HepG2 (cell line): ENCODE results near the gene DCAKD. TPM values are rescaled to one million over a fixed set of nuclear protein-coding genes. Genes with fewer than 3 reads are reported as not detected.

Source experiments
- ATAC-seq: fragments of 200-7000 bp; cut with Tn5 transposase; 3 replicates; pipeline ENCODE4 v1.9.1; 2020; ENCODE audit warnings: mild to moderate bottlenecking, moderate library complexity
- BruUV-seq: library from RNA; stranded (reverse); fragments of 400-500 nt; replicated peaks from 2 replicates; lab custom pipeline; 2021; lab: Mats Ljungman, UMichigan
- CTCF ChIA-PET: fragments of 300-600 bp; formaldehyde crosslinking; extraction: SDS; loops from one replicate; lab custom pipeline; 2021; ENCODE audit warnings: low total read pairs, inconsistent platforms, low intra/inter-chr PET ratio; lab: Yijun Ruan, JAX
- POLR2A ChIA-PET: fragments of 350-600 bp; sonication (Branson Sonifier 250); formaldehyde crosslinking; loops from one replicate; lab custom pipeline; 2020; ENCODE audit warnings: antibody characterized with exemption, inconsistent platforms; lab: Yijun Ruan, JAX
- DNase-seq: peaks from one replicate; pipeline ENCODE4 v3.0.0-alpha.2; 2015; ENCODE audit warnings: low spot score
- FAIRE-seq: peaks from 3 replicates; lab custom pipeline; 2011; peaks lifted over from hg19 to GRCh38; lab: Jason Lieb, UNC
- H2AFZ ChIP-seq: one replicate; pipeline ENCODE4 v1.6.1; 2011; ENCODE audit warnings: low read length, inconsistent platforms
- H3K27ac ChIP-seq: fragments of 300-600 bp; 3 replicates; pipeline ENCODE4 v1.8.0; 2011; ENCODE audit warnings: mixed run types, mild to moderate bottlenecking, mixed read lengths, low read length, inconsistent platforms; ENCODE audit not compliant: insufficient read depth; ENCODE audit errors: extremely low read length
- H3K27me3 ChIP-seq, 2 experiments: fragments of 200-600 bp in 1 of 2; 2 replicates in 1 of 2; 3 replicates in 1 of 2; pipeline versions ENCODE4 v1.6.0 to v1.8.0; 2011; ENCODE audit warnings: low read length in 2 of 2, mild to moderate bottlenecking in 2 of 2, moderate library complexity in 2 of 2, inconsistent platforms in 1 of 2; ENCODE audit not compliant: insufficient read depth in 2 of 2, control insufficient read depth in 1 of 2
- H3K36me3 ChIP-seq, 2 experiments: fragments of 200-600 bp in 1 of 2; replicated peaks in 1 of 2; 2 replicates in 1 of 2; 3 replicates in 1 of 2; pipeline versions ENCODE4 v1.5.1 to v1.8.0; 2011; ENCODE audit warnings: low read length in 2 of 2, inconsistent platforms in 1 of 2; ENCODE audit not compliant: insufficient read depth in 2 of 2, control insufficient read depth in 1 of 2
- H3K4me1 ChIP-seq: 2 replicates; pipeline ENCODE4 v1.5.1; 2012; ENCODE audit warnings: low read length, inconsistent platforms; ENCODE audit not compliant: insufficient read depth
- H3K4me2 ChIP-seq: 2 replicates; pipeline ENCODE4 v1.6.0; 2011; ENCODE audit warnings: low read depth, low read length, inconsistent platforms
- H3K4me3 ChIP-seq, 3 experiments: fragments of 200-600 bp in 1 of 3; sonication (generic), shearing (Covaris generic) in 1 of 3; replicated peaks in 1 of 3; 2 replicates each; pipeline ENCODE4 v1.5.1; 2011 to 2016; ENCODE audit warnings: low read length in 3 of 3, inconsistent platforms in 2 of 3, low read depth in 2 of 3, mild to moderate bottlenecking in 2 of 3, control low read depth in 1 of 3, mixed read lengths in 1 of 3; ENCODE audit not compliant: insufficient read depth in 1 of 3
- H3K79me2 ChIP-seq: one replicate; pipeline ENCODE4 v1.6.1; 2011; ENCODE audit warnings: low read length, inconsistent platforms; ENCODE audit not compliant: insufficient read depth
- H3K9ac ChIP-seq: 2 replicates; pipeline ENCODE4 v1.6.0; 2011; ENCODE audit warnings: mild to moderate bottlenecking, low read depth, low read length, inconsistent platforms; ENCODE audit not compliant: insufficient read depth
- H3K9me3 ChIP-seq: 2 replicates; pipeline ENCODE4 v1.5.1; 2012; ENCODE audit warnings: mild to moderate bottlenecking, low read length
- H4K20me1 ChIP-seq: 2 replicates; pipeline ENCODE4 v1.6.0; 2011; ENCODE audit warnings: inconsistent platforms, mild to moderate bottlenecking, low read length, moderate library complexity; ENCODE audit not compliant: insufficient read depth
- CENPT ChIP-seq: sonication (generic); formaldehyde crosslinking; IDR thresholded peaks from 2 replicates; pipeline ENCODE4 v1.8.0; 2022; ENCODE audit warnings: low read depth, mild to moderate bottlenecking, moderate library complexity, missing genetic modification reagents
- GABPA ChIP-seq, 2 experiments: IDR thresholded peaks; 2 replicates each; pipeline ENCODE4 v1.6.1; 2011 to 2016; ENCODE audit warnings: low read depth in 2 of 2, low read length in 1 of 2, missing biosample characterization in 1 of 2, missing genetic modification characterization in 1 of 2
- GATAD1 ChIP-seq: IDR thresholded peaks from 2 replicates; pipeline ENCODE4 v1.6.1; 2016; ENCODE audit warnings: missing genetic modification reagents, missing compliant biosample characterization
- ZNF318 ChIP-seq: sonication (generic); formaldehyde crosslinking; IDR thresholded peaks from 2 replicates; pipeline ENCODE4 v1.4.0; 2020; ENCODE audit warnings: mild to moderate bottlenecking, missing genetic modification reagents
- WGBS: methylation state at CpG from one replicate; pipeline ENCODE4 v1.1.6; 2017; ENCODE audit warnings: low lambda C conversion rate; 5-methylcytosine and 5-hydroxymethylcytosine counted together
- in situ Hi-C: cut with HindIII; loops from 2 replicates; pipeline ENCODE4 v1.10.0; 2017; ENCODE audit warnings: low pct_unique_long_range_greater_than_20kb; ENCODE audit not compliant: extremely low pct_ligation_motif_present
- intact Hi-C: fragments of 100-400 bp; cut with micrococcal nuclease; formaldehyde crosslinking; loops from one replicate; pipeline ENCODE4 v1.10.0; 2022; ENCODE audit not compliant: unreplicated experiment
- polyA plus RNA-seq, 8 experiments: library from polyadenylated mRNA; depleted of rRNA in 3 of 8; stranded (reverse) in 7 of 8; unstranded in 1 of 8; fragments of >200 nt; fragmentation: Illumina TruSeq in 4 of 8; extraction: Trizol in 4 of 8; gene quantifications; 2 replicates each; pipeline versions ENCODE4 v1.2.1 to v1.2.3, GENCODE V29; 2011 to 2016; ENCODE audit warnings: low read depth in 4 of 8, missing spikeins in 1 of 8, mixed read lengths in 1 of 8; ENCODE audit not compliant: insufficient read depth in 1 of 8
- total RNA-seq, 5 experiments: library from RNA; depleted of rRNA; stranded (reverse); fragments of >200 nt; fragmentation: Illumina TruSeq; extraction: Trizol; gene quantifications; 2 replicates each; pipeline ENCODE4 v1.2.3, GENCODE V29; 2016; ENCODE audit warnings: low read depth in 1 of 5

Gene DCAKD
- total and polyA plus RNA-seq, 2 of the 13 experiments (the other 11 are each of a cell fraction or from before 2014, with no cell fraction given) = 25.9 to 29.2 TPM

DNA sequence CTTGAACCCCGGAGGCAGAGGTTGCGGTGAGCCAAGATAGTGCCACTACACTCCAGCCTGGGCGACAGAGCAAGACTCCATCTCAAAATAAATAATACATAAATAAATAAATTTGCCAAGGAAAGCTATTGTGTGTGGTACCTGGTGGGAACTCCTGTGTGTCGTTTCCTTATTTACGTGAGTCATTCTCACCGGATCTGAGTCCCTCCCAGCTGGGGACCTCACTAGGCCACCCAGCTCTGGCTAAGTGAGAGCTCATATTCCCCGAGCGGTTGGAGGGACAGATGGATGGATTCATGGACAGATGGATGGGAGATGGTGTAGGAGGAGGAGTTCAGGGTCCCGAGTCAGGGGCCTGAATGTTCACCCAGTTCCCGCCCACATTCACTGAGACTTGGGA lies 60.4 kb downstream of the DCAKD start (continued):
- TF ChIP-seq ZNF318 = no peak
- TF ChIP-seq CENPT = no peak

DNA sequence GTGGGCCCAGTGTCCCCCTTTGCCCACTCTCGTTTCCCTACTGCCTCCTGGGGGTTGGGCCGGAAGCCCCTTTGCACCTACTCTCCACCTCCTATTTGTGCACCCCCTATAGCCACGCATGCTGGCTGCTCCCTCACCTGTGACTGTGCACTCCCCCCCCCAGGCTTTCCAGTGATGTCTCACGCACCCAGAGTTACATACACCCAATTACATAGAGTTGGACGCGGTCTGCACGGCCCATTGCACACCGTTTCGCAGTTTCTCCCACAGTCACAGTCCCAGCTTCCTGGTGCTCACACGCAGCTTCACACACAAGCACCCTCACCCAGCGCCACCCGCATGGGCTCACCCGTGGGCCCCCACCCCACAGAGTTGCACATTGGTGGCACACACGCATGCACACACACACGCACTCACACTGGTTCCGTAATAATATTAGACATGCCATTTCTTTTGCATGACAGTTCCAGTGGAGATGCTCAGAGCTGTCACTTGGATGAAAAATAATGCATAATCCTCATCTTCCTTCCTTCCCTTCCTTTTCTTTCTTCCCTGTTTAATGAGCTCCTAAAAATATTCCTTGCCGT lies 61.8 kb downstream of the DCAKD start:
- in situ Hi-C loops = no loop called here
- H3K36me3 ChIP-seq = no peaks in the 10 kb centered on the region
- H3K9me3 ChIP-seq = no peaks in the 10 kb centered on the region
- H3K27ac ChIP-seq = no peak overlapping the region
- H2AFZ ChIP-seq = no peak overlapping the region
- H3K4me1 ChIP-seq = no peaks in the 10 kb centered on the region
- no peaks in the 10 kb centered on the region for H3K79me2 ChIP-seq
- POLR2A ChIA-PET = no interaction called here
- CTCF ChIA-PET = no interaction called here
- H4K20me1 ChIP-seq = no peaks in the 10 kb centered on the region
- 62% methylated on average over 17 of the region's 17 CpGs for WGBS
- no peak for DNase-seq
- H3K9ac ChIP-seq = no peak overlapping the region
- H3K4me3 ChIP-seq = no peak overlapping the region
- H3K4me2 ChIP-seq = no peak overlapping the region
- peaks cover 9 to 49% of the 10 kb centered on the region in 2 experiments; a peak in 4 of 5 replicates for H3K27me3 ChIP-seq
- no peak for FAIRE-seq
- TF ChIP-seq GATAD1 (CRISPR knock-in tag) (no peak), GABPA (IDR thresholded peaks at IDR 0.05; ENCODE audit: low read depth, low read length) (peak; percentile 7; the same call in 1 of the 2 replicates), GABPA (CRISPR knock-in tag; IDR thresholded peaks at IDR 0.05; ENCODE audit: low read depth) (no peak)
- TF ChIP-seq, all 625 proteins: peak for 1
- no TSS peak for BruUV-seq
- ATAC-seq = no peak
- intact Hi-C loops = no loop called here
